ENCODE results near the gene TKT.

The TKT gene

DNA sequence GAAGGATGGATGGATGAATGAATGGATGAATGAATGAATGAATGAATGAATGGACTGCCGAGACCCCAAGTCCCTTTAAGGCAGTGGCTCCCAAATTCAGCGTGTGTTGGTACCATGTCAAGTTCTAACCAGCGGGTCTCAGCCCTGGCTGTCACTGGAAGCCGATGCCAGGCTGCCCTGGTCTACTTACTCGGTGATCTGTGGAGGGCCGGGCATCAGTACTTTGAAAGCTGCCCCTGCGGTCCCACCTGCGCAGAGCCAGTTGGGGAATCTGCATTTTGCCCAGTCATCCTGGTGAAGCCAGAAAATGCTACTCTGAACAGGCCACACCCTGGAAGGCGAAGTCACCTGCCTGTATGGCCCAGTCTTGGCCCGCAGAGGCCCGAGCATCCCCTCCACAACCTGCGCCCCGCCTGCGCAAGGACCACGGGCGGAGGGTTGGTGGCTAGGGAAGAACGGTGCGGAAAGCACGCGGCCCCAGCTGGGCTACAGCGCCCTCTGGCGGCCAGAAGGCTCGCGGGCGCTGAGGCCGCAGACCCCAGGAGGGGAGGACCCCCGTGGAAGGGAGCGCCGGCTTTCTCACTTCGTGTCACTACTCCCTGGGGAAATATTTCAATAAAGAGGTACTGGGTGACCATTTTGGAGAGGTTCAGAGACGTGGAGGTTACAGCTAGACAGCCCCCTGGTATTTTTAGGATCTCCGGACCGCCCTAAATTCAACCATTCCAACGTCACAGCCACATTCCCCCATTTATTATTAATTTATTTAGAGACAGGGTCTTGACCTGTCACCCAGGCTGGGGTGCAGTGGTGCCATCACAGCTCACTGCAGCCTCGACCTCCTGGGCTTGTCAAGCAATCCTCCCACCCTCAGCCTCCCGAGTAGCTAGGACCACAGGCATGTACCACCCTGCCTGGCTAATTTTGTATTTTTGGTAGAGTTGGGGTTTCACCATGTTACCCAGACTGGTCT, 59.9 kb downstream of the TKT start:
- DNase-seq (ENCODE audit: low read depth): peak; percentile 9

DNA sequence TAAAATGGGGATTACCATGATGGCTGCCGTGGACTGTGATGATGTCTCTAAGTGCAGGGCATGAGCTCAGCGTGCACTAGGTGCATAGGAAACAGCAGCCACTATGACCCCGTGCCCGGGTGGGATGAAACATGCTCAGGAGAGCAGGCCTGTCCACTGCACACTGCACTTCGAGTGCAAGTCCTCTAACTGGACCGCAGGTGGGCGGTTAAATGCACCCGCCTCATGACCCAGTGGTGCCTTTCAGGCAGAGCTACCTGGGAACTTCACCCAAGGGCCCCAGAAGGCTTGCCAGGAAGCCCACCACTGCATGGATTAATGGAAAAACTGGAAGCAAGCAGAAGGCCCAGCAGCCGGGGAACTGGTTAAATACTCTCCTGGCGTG, 60.8 kb downstream of the TKT start:
- DNase-seq (ENCODE audit: low read depth): no peak

DNA sequence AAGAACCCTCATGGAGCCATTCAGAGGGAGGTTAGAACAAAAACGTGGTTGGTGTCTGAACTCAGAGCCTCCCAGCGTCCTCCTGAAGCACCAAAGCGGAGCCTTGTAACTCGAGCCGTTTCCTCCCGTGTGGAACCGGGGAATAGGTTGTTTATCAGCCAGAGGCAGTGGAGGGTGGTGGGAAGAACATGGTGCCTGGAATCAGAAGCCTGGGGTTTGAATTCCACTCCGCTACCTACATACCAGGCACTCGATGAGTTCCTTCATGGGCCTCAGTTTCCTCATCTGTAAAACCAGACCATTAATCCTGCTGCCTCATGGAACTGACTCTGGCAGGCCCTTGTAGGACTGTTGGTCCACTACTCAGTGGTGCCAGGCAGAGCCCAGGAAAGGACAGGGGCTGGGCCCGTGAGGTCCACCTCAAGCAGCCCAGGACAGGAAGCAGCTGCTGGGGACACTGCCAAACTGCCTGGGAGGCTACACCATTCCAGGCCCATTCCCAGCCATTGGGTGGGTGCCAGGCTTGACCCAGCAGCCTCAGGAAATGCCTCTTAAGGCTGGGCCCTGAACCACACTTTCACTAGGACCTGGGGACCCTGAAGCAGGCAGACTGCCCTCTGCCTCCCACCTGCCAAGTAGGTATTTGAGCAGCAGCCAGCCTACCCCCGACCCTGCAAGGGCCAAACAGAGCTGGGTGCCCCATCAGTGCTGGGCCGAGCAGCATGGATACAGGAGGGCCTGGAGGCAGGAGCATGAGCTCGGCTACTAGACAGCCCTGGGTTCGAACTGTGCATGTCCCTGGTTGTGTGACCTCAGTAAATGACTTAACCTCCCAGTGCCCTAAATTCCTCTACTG, 61.4 kb downstream of the TKT start:
- no peak for DNase-seq (ENCODE audit: low read depth)

- DNase-seq (ENCODE audit: low read depth): no peak
Measured at GRCh38 chr3:53193466-53194209, 62.2 kb downstream of the TKT start.

DNA sequence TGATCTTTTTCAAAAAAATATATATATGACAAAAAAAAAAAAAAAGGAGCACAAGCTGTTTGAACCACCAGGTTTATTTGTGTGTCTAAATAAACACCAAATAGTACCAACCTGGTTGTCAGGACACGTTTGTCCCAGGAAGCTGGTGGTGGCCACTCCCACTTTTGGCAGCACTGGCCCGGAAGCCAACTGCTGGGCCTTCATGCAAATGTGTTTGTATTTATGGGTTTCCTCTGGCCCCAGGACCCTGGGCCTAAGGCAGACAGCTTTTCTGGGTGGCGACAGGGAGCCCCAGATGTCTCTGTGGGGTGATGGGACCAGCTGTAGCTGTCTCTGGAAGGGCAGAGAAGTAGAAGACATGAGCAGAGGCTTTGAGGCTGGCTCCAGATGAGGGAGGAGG, 63.2 kb downstream of the TKT start:
- DNase-seq (ENCODE audit: low read depth): no peak

- DNase-seq (ENCODE audit: low read depth): no peak
Measured at GRCh38 chr3:53191836-53192480, 63.9 kb downstream of the TKT start.

- DNase-seq (ENCODE audit: low read depth): no peak
Measured at GRCh38 chr3:53190659-53191058, 65.2 kb downstream of the TKT start.

- no peak for DNase-seq (ENCODE audit: low read depth)
Measured at GRCh38 chr3:53189276-53189675, 66.5 kb downstream of the TKT start.

DNA sequence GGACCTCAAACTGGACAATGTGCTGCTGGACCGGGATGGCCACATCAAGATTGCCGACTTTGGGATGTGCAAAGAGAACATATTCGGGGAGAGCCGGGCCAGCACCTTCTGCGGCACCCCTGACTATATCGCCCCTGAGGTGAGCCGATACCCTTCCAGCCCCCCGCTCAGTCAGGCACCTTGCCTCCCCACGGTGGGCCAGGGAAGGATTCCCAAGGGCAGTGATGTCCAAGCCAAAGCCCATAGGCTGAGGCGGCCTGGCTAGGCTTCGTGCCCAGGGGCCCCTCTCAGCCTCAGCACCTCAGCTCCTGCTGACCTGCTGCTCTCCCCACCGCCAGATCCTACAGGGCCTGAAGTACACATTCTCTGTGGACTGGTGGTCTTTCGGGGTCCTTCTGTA, 67.1 kb downstream of the TKT start:
- no peak for DNase-seq (ENCODE audit: low read depth)

GRCh38 chr3:53188136-53188685, 67.6 kb downstream of the TKT start:
- DNase-seq (ENCODE audit: low read depth): no peak

DNA sequence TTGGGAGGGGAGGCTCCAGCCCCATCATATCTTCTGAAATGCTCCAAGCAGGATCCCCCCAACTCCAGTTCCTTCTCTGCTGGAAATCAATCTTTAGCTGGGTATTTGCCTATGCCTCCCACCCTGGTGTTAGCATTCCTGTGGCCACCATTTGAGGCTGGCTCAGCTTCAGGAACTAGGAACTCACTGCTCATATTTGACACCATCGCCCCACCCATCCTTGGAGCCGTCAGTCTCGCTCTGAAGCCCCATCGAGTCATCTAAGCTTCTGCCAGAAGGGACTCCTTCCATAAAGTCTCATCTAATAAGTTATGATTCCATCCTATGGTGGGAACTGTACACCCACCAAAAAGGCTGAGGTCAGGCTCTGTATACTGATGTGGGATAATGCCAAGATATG, 68.4 kb downstream of the TKT start:
- no peak for DNase-seq (ENCODE audit: low read depth)

- DNase-seq (ENCODE audit: low read depth): no peak
Measured at GRCh38 chr3:53186726-53187125, 69.1 kb downstream of the TKT start.

DNA sequence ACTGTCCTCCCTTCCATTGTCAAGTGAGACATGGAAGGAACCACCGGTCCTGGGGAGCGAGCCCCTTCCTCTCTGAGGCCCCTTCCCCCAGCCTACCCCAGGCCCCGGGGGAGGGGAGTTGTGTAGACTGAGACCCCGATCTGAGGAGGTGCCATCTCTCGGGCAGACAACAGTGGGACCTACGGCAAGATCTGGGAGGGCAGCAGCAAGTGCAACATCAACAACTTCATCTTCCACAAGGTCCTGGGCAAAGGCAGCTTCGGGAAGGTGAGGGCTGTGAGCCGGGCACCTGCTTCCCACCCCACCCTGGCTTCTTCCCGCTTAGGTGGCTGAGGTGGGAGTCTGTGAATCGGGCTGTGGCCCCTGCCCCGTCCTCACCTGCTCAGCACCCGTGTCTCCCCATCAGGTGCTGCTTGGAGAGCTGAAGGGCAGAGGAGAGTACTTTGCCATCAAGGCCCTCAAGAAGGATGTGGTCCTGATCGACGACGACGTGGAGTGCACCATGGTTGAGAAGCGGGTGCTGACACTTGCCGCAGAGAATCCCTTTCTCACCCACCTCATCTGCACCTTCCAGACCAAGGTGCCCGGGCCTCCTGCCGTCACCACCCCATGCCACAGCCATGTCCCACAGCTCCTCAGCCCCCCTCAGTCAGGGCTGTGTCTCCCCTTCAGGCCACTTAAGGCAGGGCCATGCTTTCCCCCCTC, 69.9 kb downstream of the TKT start:
- DNase-seq (ENCODE audit: low read depth): no peak

DNA sequence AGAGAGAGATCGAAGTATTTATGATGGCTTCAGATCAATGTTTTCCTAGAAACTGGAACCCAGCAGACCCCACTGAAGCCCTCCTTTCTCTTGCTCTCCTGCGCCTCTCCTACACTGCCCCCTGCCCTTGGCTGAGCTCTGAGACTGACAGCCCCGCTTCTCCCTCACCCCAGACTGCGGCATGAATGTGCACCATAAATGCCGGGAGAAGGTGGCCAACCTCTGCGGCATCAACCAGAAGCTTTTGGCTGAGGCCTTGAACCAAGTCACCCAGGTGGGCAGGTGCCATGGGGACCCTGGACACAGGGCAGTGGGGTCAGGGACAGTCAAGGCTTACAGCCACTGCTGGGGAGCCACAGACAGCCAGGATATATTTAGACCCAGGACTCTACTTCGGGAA, 71.1 kb downstream of the TKT start:
- no peak for DNase-seq (ENCODE audit: low read depth)

GRCh38 chr3:53183514-53183913, 72.3 kb downstream of the TKT start:
- no peak for DNase-seq (ENCODE audit: low read depth)

GRCh38 chr3:53182764-53183355, 73.0 kb downstream of the TKT start:
- DNase-seq (ENCODE audit: low read depth): no peak

DNA sequence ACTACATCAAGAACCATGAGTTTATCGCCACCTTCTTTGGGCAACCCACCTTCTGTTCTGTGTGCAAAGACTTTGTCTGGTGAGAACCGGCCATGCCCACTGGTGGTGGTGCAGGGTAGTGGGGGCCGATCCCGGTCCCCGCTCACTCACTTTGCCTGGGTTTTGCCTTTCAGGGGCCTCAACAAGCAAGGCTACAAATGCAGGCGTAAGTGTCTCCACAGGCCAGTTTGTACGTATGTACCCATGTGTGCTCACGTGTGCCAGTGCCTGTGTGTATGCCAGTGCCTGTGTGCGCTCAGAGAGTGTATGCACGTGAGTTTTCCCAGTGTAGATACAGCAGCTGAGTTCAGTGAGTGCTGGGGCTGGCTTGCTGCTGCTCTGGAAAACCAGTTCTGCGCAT, 74.3 kb downstream of the TKT start:
- DNase-seq (ENCODE audit: low read depth): no peak

- no peak for DNase-seq (ENCODE audit: low read depth)
Measured at GRCh38 chr3:53181024-53181371, 74.8 kb downstream of the TKT start.

DNA sequence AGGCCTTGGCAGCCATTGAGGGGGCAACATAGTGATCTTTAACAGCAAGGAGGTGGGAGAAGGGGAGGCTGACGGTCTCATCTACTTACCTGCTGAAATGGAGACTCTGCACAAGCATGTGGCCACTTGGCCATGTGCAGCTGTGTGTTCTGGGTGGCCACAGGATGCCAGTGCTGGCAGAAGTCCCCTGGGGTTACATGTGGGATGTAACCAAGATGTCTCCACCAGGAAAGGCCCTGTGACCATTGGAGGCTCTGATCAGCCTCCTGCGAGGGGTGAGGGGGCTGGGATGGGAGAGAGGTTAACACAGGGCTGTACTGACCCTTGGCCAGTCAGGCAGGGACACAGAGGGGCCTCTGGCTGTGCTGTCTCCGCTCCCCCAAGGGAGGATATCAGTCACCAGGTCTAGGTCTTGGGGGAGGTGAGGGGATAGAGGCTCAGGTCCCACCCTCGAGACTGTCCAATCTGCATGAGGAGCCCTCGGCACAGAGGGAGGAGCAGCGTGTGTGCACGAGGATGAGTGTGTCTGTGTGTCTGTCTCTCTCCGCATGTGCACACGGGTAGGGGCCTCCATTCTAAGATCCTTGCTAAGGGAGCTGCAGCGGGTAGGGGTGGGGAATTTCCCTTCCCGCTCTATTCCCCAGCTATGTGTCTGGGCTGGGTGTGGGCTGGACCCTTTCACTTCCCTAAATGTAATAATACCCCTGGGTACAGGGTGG, 75.4 kb downstream of the TKT start:
- DNase-seq (ENCODE audit: low read depth): no peak

DNA sequence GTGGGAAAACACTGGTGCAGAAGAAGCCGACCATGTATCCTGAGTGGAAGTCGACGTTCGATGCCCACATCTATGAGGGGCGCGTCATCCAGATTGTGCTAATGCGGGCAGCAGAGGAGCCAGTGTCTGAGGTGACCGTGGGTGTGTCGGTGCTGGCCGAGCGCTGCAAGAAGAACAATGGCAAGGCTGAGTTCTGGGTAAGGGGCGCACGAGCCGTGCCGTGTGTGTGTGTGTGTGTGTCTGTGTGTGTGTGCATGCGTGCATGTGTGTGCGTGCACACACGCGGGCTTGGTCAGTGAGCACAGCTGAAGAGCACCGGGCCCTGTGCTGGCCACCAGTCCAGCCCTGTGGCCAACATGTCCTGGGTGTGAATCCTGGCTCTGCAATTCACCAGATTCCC, 76.2 kb downstream of the TKT start:
- DNase-seq (ENCODE audit: low read depth): no peak

Data from T-helper 22 cell (primary cell).